ENCODE measurements around the gene XYLB.

Gene XYLB

GRCh38 chr3:38334142-38335055, 12.2 kb upstream of the XYLB start:
- intact Hi-C loops (cut with micrococcal nuclease) = no loop called here
- peaks cover 7% of the 10 kb centered on the region for H3K27me3 Mint-ChIP-seq
- H3K27ac Mint-ChIP-seq = no peak overlapping the region
- no peak overlapping the region for H3K4me3 Mint-ChIP-seq
- H3K9me3 Mint-ChIP-seq = no peaks in the 10 kb centered on the region
- peaks cover 5% of the 10 kb centered on the region for H3K4me1 Mint-ChIP-seq (ENCODE audit: low read depth)
- H3K36me3 Mint-ChIP-seq (ENCODE audit: low read depth) = no peaks in the 10 kb centered on the region

GRCh38 chr3:38335263-38335662, 11.3 kb upstream of the XYLB start:
- Mint-ChIP-seq H3K27me3 (peaks cover 7% of the 10 kb centered on the region), H3K36me3 (ENCODE audit: low read depth) (no peaks in the 10 kb centered on the region), H3K27ac (no peak overlapping the region), H3K4me3 (no peak overlapping the region), H3K4me1 (ENCODE audit: low read depth) (peaks cover 5% of the 10 kb centered on the region), H3K9me3 (no peaks in the 10 kb centered on the region)
- intact Hi-C loops (cut with micrococcal nuclease) = no loop called here

- intact Hi-C loops (cut with micrococcal nuclease) = no loop called here
- Mint-ChIP-seq H3K27me3 (peaks cover 7% of the 10 kb centered on the region), H3K4me3 (no peak overlapping the region), H3K36me3 (ENCODE audit: low read depth) (no peaks in the 10 kb centered on the region), H3K4me1 (ENCODE audit: low read depth) (no peaks in the 10 kb centered on the region), H3K9me3 (no peaks in the 10 kb centered on the region), H3K27ac (no peak overlapping the region)
Observed at GRCh38 chr3:38337703-38338102, 8.9 kb upstream of the XYLB start.

GRCh38 chr3:38343797-38344594, 2.6 kb upstream of the XYLB start:
- H3K4me1 Mint-ChIP-seq (ENCODE audit: low read depth) = peaks cover 6% of the 10 kb centered on the region
- H3K9me3 Mint-ChIP-seq = no peaks in the 10 kb centered on the region
- H3K27ac Mint-ChIP-seq = no peak overlapping the region
- H3K4me3 Mint-ChIP-seq = no peak overlapping the region
- no peaks in the 10 kb centered on the region for H3K36me3 Mint-ChIP-seq (ENCODE audit: low read depth)
- intact Hi-C loops (cut with micrococcal nuclease) = no loop called here
- H3K27me3 Mint-ChIP-seq = peaks cover 4% of the 10 kb centered on the region

GRCh38 chr3:38345879-38346586, 552 bp upstream of the XYLB start:
- intact Hi-C loops (cut with micrococcal nuclease) = loop anchor here (1.0 to 5.0 kb wide), 2 partner anchors 134 to 209 kb away; partner anchors contain the start of genes ACAA1 and MYD88
- Mint-ChIP-seq H3K4me3 (peak overlapping the region; percentile 49), H3K27ac (no peak overlapping the region), H3K4me1 (ENCODE audit: low read depth) (peaks cover 6% of the 10 kb centered on the region), H3K27me3 (peaks cover 2% of the 10 kb centered on the region), H3K36me3 (ENCODE audit: low read depth) (no peaks in the 10 kb centered on the region), H3K9me3 (no peaks in the 10 kb centered on the region)

- intact Hi-C loops (cut with micrococcal nuclease) = loop anchor here (5.0 kb wide), 1 partner anchor 210 kb away; the partner anchor contains the start of genes ACAA1 and MYD88
- H3K27ac Mint-ChIP-seq = peak overlapping the region; percentile 63
Observed at GRCh38 chr3:38347421-38348200, 1.0 kb downstream of the XYLB start.

GRCh38 chr3:38348903-38349302, 2.3 kb downstream of the XYLB start:
- Mint-ChIP-seq H3K4me1 (ENCODE audit: low read depth) (peaks cover 6% of the 10 kb centered on the region), H3K9me3 (no peaks in the 10 kb centered on the region), H3K4me3 (no peak overlapping the region), H3K36me3 (ENCODE audit: low read depth) (peaks cover 8% of the 10 kb centered on the region), H3K27ac (no peak overlapping the region), H3K27me3 (peaks cover 2% of the 10 kb centered on the region)
- intact Hi-C loops (cut with micrococcal nuclease) = loop anchor here (5.0 kb wide), 1 partner anchor 212 kb away; the partner anchor contains the start of genes ACAA1 and MYD88

More at GRCh38 chr3:38347421-38348200, 1.0 kb downstream of the XYLB start:
- H3K9me3 Mint-ChIP-seq = no peaks in the 10 kb centered on the region
- H3K4me1 Mint-ChIP-seq (ENCODE audit: low read depth) = peaks cover 6% of the 10 kb centered on the region
- H3K4me3 Mint-ChIP-seq = peak overlapping the region; percentile 76
- H3K27me3 Mint-ChIP-seq = peaks cover 2% of the 10 kb centered on the region
- peaks cover 3% of the 10 kb centered on the region for H3K36me3 Mint-ChIP-seq (ENCODE audit: low read depth)

- H3K27me3 Mint-ChIP-seq = peaks cover 2% of the 10 kb centered on the region
- H3K36me3 Mint-ChIP-seq (ENCODE audit: low read depth) = peaks cover 8% of the 10 kb centered on the region
- intact Hi-C loops (cut with micrococcal nuclease) = loop anchor here (5.0 kb wide), 1 partner anchor 213 kb away; the partner anchor contains the start of genes ACAA1 and MYD88
- H3K27ac Mint-ChIP-seq = no peak overlapping the region
- H3K9me3 Mint-ChIP-seq = no peaks in the 10 kb centered on the region
- peaks cover 6% of the 10 kb centered on the region for H3K4me1 Mint-ChIP-seq (ENCODE audit: low read depth)
- H3K4me3 Mint-ChIP-seq = no peak overlapping the region
Observed at GRCh38 chr3:38349684-38350359, 3.2 kb downstream of the XYLB start.

GRCh38 chr3:38353151-38353550, 6.6 kb downstream of the XYLB start:
- Mint-ChIP-seq H3K27me3 (no peaks in the 10 kb centered on the region), H3K4me3 (no peak overlapping the region), H3K4me1 (ENCODE audit: low read depth) (no peaks in the 10 kb centered on the region), H3K9me3 (no peaks in the 10 kb centered on the region), H3K36me3 (ENCODE audit: low read depth) (peaks cover 12% of the 10 kb centered on the region), H3K27ac (no peak overlapping the region)
- intact Hi-C loops (cut with micrococcal nuclease) = no loop called here

- intact Hi-C loops (cut with micrococcal nuclease) = no loop called here
- Mint-ChIP-seq H3K27ac (no peak overlapping the region), H3K4me1 (ENCODE audit: low read depth) (no peaks in the 10 kb centered on the region), H3K36me3 (ENCODE audit: low read depth) (peaks cover 15% of the 10 kb centered on the region), H3K27me3 (no peaks in the 10 kb centered on the region), H3K4me3 (no peak overlapping the region), H3K9me3 (no peaks in the 10 kb centered on the region)
Observed at GRCh38 chr3:38354588-38355330, 8.2 kb downstream of the XYLB start.

- Mint-ChIP-seq H3K27ac (no peak overlapping the region), H3K9me3 (no peaks in the 10 kb centered on the region), H3K27me3 (no peaks in the 10 kb centered on the region), H3K36me3 (ENCODE audit: low read depth) (peaks cover 31% of the 10 kb centered on the region), H3K4me3 (no peak overlapping the region), H3K4me1 (ENCODE audit: low read depth) (no peaks in the 10 kb centered on the region)
- intact Hi-C loops (cut with micrococcal nuclease) = no loop called here
Observed at GRCh38 chr3:38359038-38359437, 12.5 kb downstream of the XYLB start.

- intact Hi-C loops (cut with micrococcal nuclease) = no loop called here
- Mint-ChIP-seq H3K27ac (no peak overlapping the region), H3K36me3 (ENCODE audit: low read depth) (peaks cover 42% of the 10 kb centered on the region), H3K27me3 (no peaks in the 10 kb centered on the region), H3K4me1 (ENCODE audit: low read depth) (no peaks in the 10 kb centered on the region), H3K4me3 (no peak overlapping the region), H3K9me3 (no peaks in the 10 kb centered on the region)
Observed at GRCh38 chr3:38360345-38360744, 13.8 kb downstream of the XYLB start.
